ENCODE measurements around the gene PROC.
"Not testable (repeated sequence)": the region's sequence is repeated elsewhere in the genome, so short reads cannot be mapped to it uniquely, and the experiment has no call there.

DNA sequence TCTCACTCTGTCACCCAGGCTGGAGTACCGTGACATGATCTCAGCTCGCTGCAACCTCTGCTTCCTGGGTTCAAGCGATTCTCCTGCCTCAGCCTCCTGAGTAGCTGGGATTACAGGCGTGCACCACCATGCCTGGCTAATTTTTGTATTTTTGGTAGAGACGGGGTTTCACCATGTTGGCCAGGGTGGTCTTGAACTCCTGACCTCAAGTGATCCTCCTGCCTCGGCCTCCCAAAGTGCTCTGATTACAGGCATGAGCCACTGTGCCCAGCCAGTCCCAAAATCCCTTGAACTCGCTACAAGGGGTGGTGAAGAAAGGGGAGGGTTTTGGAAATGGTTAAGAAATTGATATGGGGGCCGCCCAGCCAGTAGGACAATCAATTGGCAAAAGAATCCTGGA is 34.2 kb downstream of the PROC start:
- not testable (repeated sequence) for TF ChIP-seq TARDBP (IDR thresholded peaks at IDR 0.05); FOXM1 (IDR thresholded peaks at IDR 0.05; ENCODE audit: borderline replicate concordance); ARNT (IDR thresholded peaks at IDR 0.05); SUZ12 (IDR thresholded peaks at IDR 0.05); SP1 (IDR thresholded peaks at IDR 0.05); FOXK2 (IDR thresholded peaks at IDR 0.05); ELF4 (IDR thresholded peaks at IDR 0.05); HDGF (IDR thresholded peaks at IDR 0.05; ENCODE audit: borderline replicate concordance)

Measured in HEK293T (cell line).